A549 (cell line): ENCODE measurements around the gene BAG3. TPM values are rescaled to one million over a fixed set of nuclear protein-coding genes. Genes with fewer than 3 reads are reported as not detected.
"Not testable (repeated sequence)": the region's sequence is repeated elsewhere in the genome, so short reads cannot be mapped to it uniquely, and the experiment has no call there.

Experiments used
- ATAC-seq, 2 experiments: fragments of 200-7000 bp in 1 of 2; fragments of >200 bp in 1 of 2; cut with Nextera tagmentation in 1 of 2; cut with Tn5 transposase in 1 of 2; 3 replicates each; pipeline versions ENCODE4 v1.8.0 to v1.9.1; 2018 to 2020; ENCODE audit warnings: mild to moderate bottlenecking in 1 of 2, moderate library complexity in 1 of 2
- CTCF ChIA-PET: fragments of 300-600 bp; sonication (Branson Sonifier 250); formaldehyde crosslinking; extraction: SDS; loops from one replicate; lab custom pipeline; 2021; ENCODE audit warnings: antibody characterized with exemption, inconsistent platforms; lab: Yijun Ruan, JAX
- POLR2A ChIA-PET: fragments of 350-600 bp; formaldehyde crosslinking; extraction: SDS; loops from one replicate; lab custom pipeline; 2021; ENCODE audit warnings: antibody characterized with exemption, inconsistent platforms; lab: Yijun Ruan, JAX
- DNase-seq, 2 experiments: peaks; one replicate each; pipeline versions ENCODE4 v3.0.0 to v3.0.0-alpha.2; 2011 to 2016; ENCODE audit warnings: low read depth in 1 of 2, low spot score in 1 of 2
- FAIRE-seq: peaks from 2 replicates; lab custom pipeline; 2011; peaks lifted over from hg19 to GRCh38; lab: Jason Lieb, UNC
- H3K27ac ChIP-seq, 2 experiments: fragments of >200 bp; sonication (Bioruptor Twin); formaldehyde crosslinking; 3 replicates each; pipeline ENCODE4 v1.5.1; 2016 to 2017
- H3K4me1 ChIP-seq: fragments of >200 bp; sonication (Bioruptor Twin); formaldehyde crosslinking; 3 replicates; pipeline ENCODE4 v1.6.1; 2016
- H3K4me2 ChIP-seq: fragments of >200 bp; sonication (Bioruptor Twin); formaldehyde crosslinking; 3 replicates; pipeline ENCODE4 v1.6.1; 2016
- H3K4me3 ChIP-seq: fragments of >200 bp; sonication (Bioruptor Twin); formaldehyde crosslinking; 3 replicates; pipeline ENCODE4 v1.5.1; 2016
- H3K9me3 ChIP-seq: fragments of >200 bp; sonication (Bioruptor Twin); formaldehyde crosslinking; 3 replicates; pipeline ENCODE4 v1.6.1; 2016
- ATOH8 ChIP-seq: fragments of 250-450 bp; sonication (Bioruptor Pico); IDR thresholded peaks from 2 replicates; pipeline ENCODE4 v1.5.0; 2020; ENCODE audit warnings: low read depth, mild to moderate bottlenecking, moderate library complexity
- BCL3 ChIP-seq: fragments of >200 bp; sonication (Bioruptor Twin); formaldehyde crosslinking; IDR thresholded peaks from 3 replicates; pipeline ENCODE4 v1.6.1; 2016
- CTCF ChIP-seq: fragments of >200 bp; sonication (Bioruptor Twin); formaldehyde crosslinking; IDR thresholded peaks from 3 replicates; pipeline ENCODE4 v1.5.1; 2016
- ESRRA ChIP-seq: fragments of 150-350 bp; IDR thresholded peaks from 2 replicates; pipeline ENCODE4 v1.6.1; 2014; ENCODE audit warnings: mild to moderate bottlenecking, low read length, borderline replicate concordance
- FOXS1 ChIP-seq: fragments of 250-450 bp; sonication (Bioruptor Pico); IDR thresholded peaks from 2 replicates; pipeline ENCODE4 v1.5.0; 2020; ENCODE audit warnings: mild to moderate bottlenecking, moderate library complexity
- GATA3 ChIP-seq: IDR thresholded peaks from 2 replicates; pipeline ENCODE4 v1.6.1; 2012; ENCODE audit warnings: borderline replicate concordance
- HEYL ChIP-seq: fragments of 250-450 bp; sonication (Bioruptor Pico); IDR thresholded peaks from 2 replicates; pipeline ENCODE4 v1.8.0; 2021; ENCODE audit warnings: mild to moderate bottlenecking, moderate library complexity
- HOXA7 ChIP-seq: fragments of 250-450 bp; sonication (Bioruptor Pico); IDR thresholded peaks from 2 replicates; pipeline ENCODE4 v1.5.0; 2020; ENCODE audit warnings: mild to moderate bottlenecking, moderate library complexity
- HOXB5 ChIP-seq: fragments of 250-450 bp; sonication (Bioruptor Pico); IDR thresholded peaks from 2 replicates; pipeline ENCODE4 v1.5.0; 2020; ENCODE audit warnings: mild to moderate bottlenecking, moderate library complexity
- KDM1A ChIP-seq: fragments of 200-600 bp; sonication (generic); IDR thresholded peaks from 2 replicates; pipeline ENCODE4 v1.6.1; 2016; ENCODE audit warnings: low read depth, mild to moderate bottlenecking
- KDM5A ChIP-seq: fragments of 200-600 bp; sonication (generic); IDR thresholded peaks from 2 replicates; pipeline ENCODE4 v1.6.1; 2016; ENCODE audit warnings: antibody characterized with exemption, mild to moderate bottlenecking
- NPAS2 ChIP-seq: fragments of 250-450 bp; sonication (Bioruptor Pico); IDR thresholded peaks from 2 replicates; pipeline ENCODE4 v1.8.0; 2022; ENCODE audit warnings: mild to moderate bottlenecking, moderate library complexity, borderline replicate concordance
- PBX3 ChIP-seq: IDR thresholded peaks from 2 replicates; pipeline ENCODE4 v1.6.1; 2012
- RCOR1 ChIP-seq: fragments of 150-350 bp; IDR thresholded peaks from 2 replicates; pipeline ENCODE4 v1.6.1; 2014; ENCODE audit warnings: antibody characterized with exemption, low read length, low read depth
- TFCP2L1 ChIP-seq: fragments of 250-450 bp; sonication (Bioruptor Pico); IDR thresholded peaks from 2 replicates; pipeline ENCODE4 v1.5.0; 2021; ENCODE audit warnings: mild to moderate bottlenecking
- USF2 ChIP-seq: fragments of 450-650 bp; IDR thresholded peaks from 2 replicates; pipeline ENCODE4 v1.6.1; 2014; ENCODE audit warnings: antibody characterized with exemption
- WGBS: methylation state at CpG from one replicate; pipeline ENCODE4 v1.1.6; 2017; ENCODE audit errors: missing lambda C conversion rate; 5-methylcytosine and 5-hydroxymethylcytosine counted together
- polyA plus RNA-seq, 4 experiments: library from polyadenylated mRNA; depleted of rRNA in 3 of 4; stranded (reverse); fragments of >200 nt; fragmentation: RNase III in 1 of 4; extraction: RNeasy Plus Mini Kit Qiagen cat#74134 plus additional on column Dnase treatment in 1 of 4; gene quantifications; 2 replicates in 3 of 4; 3 replicates in 1 of 4; pipeline ENCODE4 v1.2.3, GENCODE V29; 2011 to 2017

BAG3 gene
- polyA plus RNA-seq, 2 of the 4 experiments (the other 2 are of a cell fraction) = 10.7 to 58.4 TPM

- TF ChIP-seq TFCP2L1 (CRISPR knock-in tag) = no peak
- TF ChIP-seq BCL3 = no peak
- no peak for TF ChIP-seq USF2
Observed at GRCh38 chr10:119616882-119617570, 34.2 kb upstream of the BAG3 start (continued).

GRCh38 chr10:119619215-119619614 is 32.0 kb upstream of the BAG3 start:
- DNase-seq (no peak), ATAC-seq (no peak), FAIRE-seq (no peak)
- Histone ChIP-seq H3K4me2 (no peak overlapping the region), H3K27ac (no peak overlapping the region), H3K9me3 (no peaks in the 10 kb centered on the region), H3K4me1 (peaks cover 10% of the 10 kb centered on the region), H3K4me3 (no peak overlapping the region)
- 71% methylated on average over 2 of the region's 2 CpGs for WGBS
- TF ChIP-seq HOXA7 (CRISPR knock-in tag) (no peak), HEYL (CRISPR knock-in tag) (no peak), KDM5A (no peak), ESRRA (no peak), USF2 (no peak), ATOH8 (CRISPR knock-in tag) (no peak), KDM1A (no peak), NPAS2 (CRISPR knock-in tag) (no peak), RCOR1 (no peak), HOXB5 (CRISPR knock-in tag) (no peak), FOXS1 (CRISPR knock-in tag) (no peak), PBX3 (no peak), GATA3 (no peak), CTCF (no peak)
- POLR2A ChIA-PET = no interaction called here
- CTCF ChIA-PET = interaction anchor here (0.8 to 5.8 kb wide), 4 partner anchors 10 to 47 kb away, joined by 3 to 35 read pairs (median 6); no protein-coding TSS in a partner anchor

GRCh38 chr10:119619811-119620210 is 31.4 kb upstream of the BAG3 start:
- H3K4me3 ChIP-seq, ATAC-seq, DNase-seq, FAIRE-seq, H3K9me3 ChIP-seq: not testable (repeated sequence)
- POLR2A ChIA-PET = interaction anchor here (1.5 kb wide), 1 partner anchor 23 kb away, joined by 4 read pairs; the partner anchor contains the start of gene TIAL1
- Histone ChIP-seq H3K27ac (peak overlapping the region in 1 of 2 experiments; percentile 12; a peak in 1 of 6 replicates), H3K4me1 (peaks cover 10% of the 10 kb centered on the region), H3K4me2 (peak overlapping the region; percentile 50; the same call in 2 of the 3 replicates)
- CTCF ChIA-PET = interaction anchor here (0.5 to 5.8 kb wide), 6 partner anchors 11 to 224 kb away, joined by 3 to 35 read pairs (median 4); no protein-coding TSS in a partner anchor
- 90% methylated on average over 8 of the region's 8 CpGs for WGBS
